ENCODE results near the gene ASB5. TPM values are rescaled to one million over a fixed set of nuclear protein-coding genes. Genes with fewer than 3 reads are reported as not detected.
"Not testable (repeated sequence)": the region's sequence is repeated elsewhere in the genome, so short reads cannot be mapped to it uniquely, and the experiment has no call there.

Gene ASB5
- total RNA-seq, 1 experiment from 2014 or later = not detected

DNA sequence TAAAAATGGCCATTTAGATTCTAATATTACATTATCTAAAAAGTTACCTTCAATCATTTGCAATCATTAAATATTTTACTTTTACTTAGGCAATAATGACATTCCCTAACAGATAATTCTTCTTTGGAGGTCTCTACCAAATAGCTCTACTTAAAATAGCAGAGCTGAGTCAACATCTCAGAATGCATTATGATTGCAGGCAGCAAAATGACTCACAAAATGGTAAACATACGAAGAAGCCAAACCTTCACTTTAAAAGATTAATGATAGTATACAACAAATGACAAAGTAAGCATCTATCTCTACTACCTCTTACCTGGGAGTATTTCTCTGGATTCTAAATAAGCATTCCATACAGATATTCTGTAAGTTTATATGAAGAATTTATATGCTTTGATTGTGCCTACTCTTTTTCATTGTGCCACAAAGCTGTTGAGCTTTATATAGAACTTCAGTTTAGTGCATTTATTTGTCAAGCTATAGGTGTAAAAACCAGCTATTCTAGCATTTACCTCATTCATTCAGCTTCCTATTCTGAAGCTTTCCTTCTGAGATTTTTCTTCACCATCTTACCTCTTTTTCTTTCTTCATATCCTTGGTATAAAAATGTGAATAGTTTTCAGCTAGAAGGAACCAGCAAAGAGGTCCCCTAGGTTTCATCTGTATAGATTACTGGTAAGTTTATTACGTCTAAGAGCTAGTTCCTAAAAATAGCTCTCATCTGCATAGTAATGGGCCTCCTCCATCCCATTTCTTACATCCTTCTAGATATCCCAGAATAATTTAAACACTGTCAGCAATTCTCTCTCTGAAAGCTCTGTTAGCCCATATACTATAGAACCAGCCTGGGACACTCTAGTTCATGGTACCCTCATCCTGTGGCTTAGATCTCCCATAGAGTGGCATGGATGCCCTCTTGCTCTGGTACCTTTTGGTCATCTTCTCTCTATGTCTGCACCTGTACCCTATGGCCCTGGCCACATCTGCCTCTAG is 33.6 kb upstream of the ASB5 start:
- CTCF ChIA-PET = no interaction called here
- BruUV-seq (replicated peaks) = no TSS peak
- TF ChIP-seq, protein P1, sequence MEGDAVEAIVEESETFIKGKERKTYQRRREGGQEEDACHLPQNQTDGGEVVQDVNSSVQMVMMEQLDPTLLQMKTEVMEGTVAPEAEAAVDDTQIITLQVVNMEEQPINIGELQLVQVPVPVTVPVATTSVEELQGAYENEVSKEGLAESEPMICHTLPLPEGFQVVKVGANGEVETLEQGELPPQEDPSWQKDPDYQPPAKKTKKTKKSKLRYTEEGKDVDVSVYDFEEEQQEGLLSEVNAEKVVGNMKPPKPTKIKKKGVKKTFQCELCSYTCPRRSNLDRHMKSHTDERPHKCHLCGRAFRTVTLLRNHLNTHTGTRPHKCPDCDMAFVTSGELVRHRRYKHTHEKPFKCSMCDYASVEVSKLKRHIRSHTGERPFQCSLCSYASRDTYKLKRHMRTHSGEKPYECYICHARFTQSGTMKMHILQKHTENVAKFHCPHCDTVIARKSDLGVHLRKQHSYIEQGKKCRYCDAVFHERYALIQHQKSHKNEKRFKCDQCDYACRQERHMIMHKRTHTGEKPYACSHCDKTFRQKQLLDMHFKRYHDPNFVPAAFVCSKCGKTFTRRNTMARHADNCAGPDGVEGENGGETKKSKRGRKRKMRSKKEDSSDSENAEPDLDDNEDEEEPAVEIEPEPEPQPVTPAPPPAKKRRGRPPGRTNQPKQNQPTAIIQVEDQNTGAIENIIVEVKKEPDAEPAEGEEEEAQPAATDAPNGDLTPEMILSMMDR (IDR thresholded peaks at IDR 0.05; ENCODE audit: unreplicated experiment) = no peak
- no peak overlapping the region for H3K4me3 Mint-ChIP-seq (ENCODE audit: low read depth, unreplicated experiment)
- H3K4me1 Mint-ChIP-seq (ENCODE audit: low read depth, unreplicated experiment) = peaks cover 7% of the 10 kb centered on the region
- H3K9me3 Mint-ChIP-seq (ENCODE audit: low read depth, unreplicated experiment) = no peaks in the 10 kb centered on the region
- no peaks in the 10 kb centered on the region for H3K27me3 Mint-ChIP-seq (ENCODE audit: unreplicated experiment)
- intact Hi-C loops (cut with micrococcal nuclease; ENCODE audit: unreplicated experiment) = no loop called here
- H3K27ac Mint-ChIP-seq (ENCODE audit: unreplicated experiment) = no peak overlapping the region
- DNase-seq = no peak
- H3K36me3 Mint-ChIP-seq (ENCODE audit: insufficient read depth, unreplicated experiment) = no peaks in the 10 kb centered on the region

DNA sequence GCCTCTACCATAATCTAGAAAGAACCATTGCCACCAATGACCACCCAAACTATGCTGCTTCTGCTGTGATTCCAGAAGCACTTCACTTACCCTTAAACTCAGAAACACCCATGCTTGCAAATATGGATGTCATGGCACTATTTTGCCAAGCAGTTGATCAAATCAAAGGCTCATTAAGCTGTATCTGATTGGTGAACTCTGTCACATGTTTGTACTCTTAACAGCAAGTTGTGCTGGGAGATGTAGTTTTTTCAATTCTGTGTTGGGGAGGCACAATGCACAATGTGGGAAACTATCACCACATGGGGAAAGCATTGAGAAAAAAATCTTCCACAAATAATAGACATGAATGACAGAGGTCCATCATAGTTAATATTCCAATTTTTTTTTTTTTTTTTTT is 31.5 kb upstream of the ASB5 start:
- intact Hi-C loops (cut with micrococcal nuclease; ENCODE audit: unreplicated experiment) = no loop called here
- no peak overlapping the region for H3K27ac Mint-ChIP-seq (ENCODE audit: unreplicated experiment)
- DNase-seq = no peak
- CTCF ChIA-PET = no interaction called here
- H3K4me3 Mint-ChIP-seq (ENCODE audit: low read depth, unreplicated experiment) = no peak overlapping the region
- BruUV-seq (replicated peaks) = no TSS peak
- no peaks in the 10 kb centered on the region for H3K27me3 Mint-ChIP-seq (ENCODE audit: unreplicated experiment)
- H3K36me3 Mint-ChIP-seq (ENCODE audit: insufficient read depth, unreplicated experiment) = no peaks in the 10 kb centered on the region
- TF ChIP-seq, protein P1 (IDR thresholded peaks at IDR 0.05; ENCODE audit: unreplicated experiment) = no peak
- no peaks in the 10 kb centered on the region for H3K9me3 Mint-ChIP-seq (ENCODE audit: low read depth, unreplicated experiment)
- peaks cover 7% of the 10 kb centered on the region for H3K4me1 Mint-ChIP-seq (ENCODE audit: low read depth, unreplicated experiment)

DNA sequence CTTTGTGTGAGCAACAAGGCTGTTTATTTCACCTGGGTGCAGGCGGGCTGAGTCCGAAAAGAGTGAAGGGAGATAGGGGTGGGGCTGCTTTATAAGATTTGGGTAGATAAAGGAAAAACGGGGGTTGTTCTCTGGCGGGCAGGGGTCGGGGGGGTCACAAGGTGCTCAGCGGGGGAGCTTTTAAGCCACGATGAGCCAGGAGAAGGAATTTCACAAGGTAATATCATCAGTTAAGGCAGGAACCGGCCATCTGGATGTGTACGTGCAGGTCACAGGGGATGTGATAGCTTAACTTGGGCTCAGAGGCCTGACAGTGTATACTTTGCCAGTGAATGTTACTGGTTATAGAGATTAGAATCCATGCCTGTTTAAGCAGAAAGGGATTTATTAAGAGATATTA is 31.0 kb upstream of the ASB5 start:
- DNase-seq = no peak
- CTCF ChIA-PET = no interaction called here
- Mint-ChIP-seq H3K4me3 (ENCODE audit: low read depth, unreplicated experiment) (no peak overlapping the region), H3K9me3 (ENCODE audit: low read depth, unreplicated experiment) (no peaks in the 10 kb centered on the region), H3K36me3 (ENCODE audit: insufficient read depth, unreplicated experiment) (no peaks in the 10 kb centered on the region), H3K4me1 (ENCODE audit: low read depth, unreplicated experiment) (peaks cover 7% of the 10 kb centered on the region), H3K27ac (ENCODE audit: unreplicated experiment) (no peak overlapping the region), H3K27me3 (ENCODE audit: unreplicated experiment) (no peaks in the 10 kb centered on the region)
- no TSS peak for BruUV-seq (replicated peaks)
- intact Hi-C loops (cut with micrococcal nuclease; ENCODE audit: unreplicated experiment) = no loop called here
- TF ChIP-seq, protein P1 (IDR thresholded peaks at IDR 0.05; ENCODE audit: unreplicated experiment) = no peak

DNA sequence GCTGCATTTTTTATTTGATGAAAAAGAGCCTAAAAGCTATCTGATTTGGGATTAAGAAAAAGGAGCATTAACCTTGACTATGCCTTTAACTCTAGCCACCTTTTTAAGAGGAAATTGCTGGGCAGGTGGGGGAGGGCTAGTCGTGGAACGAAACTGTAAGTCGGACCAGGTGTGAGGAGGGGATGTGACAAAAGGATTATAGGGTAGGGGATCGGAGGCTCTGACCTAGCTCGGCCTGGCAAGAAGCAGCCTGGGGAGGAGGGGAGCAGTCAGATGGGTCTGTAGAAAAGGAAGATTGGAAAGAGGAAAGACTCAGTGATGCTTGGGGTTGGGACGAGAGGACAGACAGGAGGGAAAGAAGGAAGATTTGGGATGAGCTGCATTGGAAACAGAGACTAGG is 29.6 kb upstream of the ASB5 start:
- intact Hi-C loops (cut with micrococcal nuclease; ENCODE audit: unreplicated experiment) = no loop called here
- TF ChIP-seq, protein P1 (IDR thresholded peaks at IDR 0.05; ENCODE audit: unreplicated experiment) = no peak
- Mint-ChIP-seq H3K27ac (ENCODE audit: unreplicated experiment) (no peak overlapping the region), H3K4me3 (ENCODE audit: low read depth, unreplicated experiment) (no peak overlapping the region), H3K4me1 (ENCODE audit: low read depth, unreplicated experiment) (peaks cover 7% of the 10 kb centered on the region), H3K36me3 (ENCODE audit: insufficient read depth, unreplicated experiment) (no peaks in the 10 kb centered on the region), H3K9me3 (ENCODE audit: low read depth, unreplicated experiment) (no peaks in the 10 kb centered on the region), H3K27me3 (ENCODE audit: unreplicated experiment) (no peaks in the 10 kb centered on the region)
- CTCF ChIA-PET = no interaction called here
- BruUV-seq (replicated peaks) = no TSS peak
- DNase-seq = no peak

DNA sequence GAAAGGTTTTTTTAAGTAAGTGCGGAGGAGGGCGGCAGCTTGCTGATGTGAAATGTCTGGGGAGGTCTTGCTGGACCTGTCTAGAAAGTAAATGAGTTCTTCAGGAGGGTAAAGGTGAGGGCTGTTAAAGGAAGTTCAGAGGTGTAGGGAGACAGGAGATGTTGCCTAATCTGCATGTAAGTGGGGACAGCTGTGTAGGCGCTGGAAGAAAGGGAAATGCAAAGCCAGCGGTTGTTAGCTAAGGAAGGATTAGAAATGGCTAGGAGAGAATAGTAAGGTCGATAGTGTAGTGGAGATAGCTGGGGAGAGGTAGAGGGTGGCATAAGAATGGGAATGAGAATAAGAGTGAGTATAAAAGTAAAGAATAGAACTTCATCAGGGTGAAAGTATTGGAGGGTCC is 26.9 kb upstream of the ASB5 start:
- intact Hi-C loops (cut with micrococcal nuclease; ENCODE audit: unreplicated experiment); CTCF ChIA-PET; BruUV-seq (replicated peaks): not testable (repeated sequence)

More for the DNA sequence above, 26.9 kb upstream of the ASB5 start:
- not testable (repeated sequence) for H3K9me3 Mint-ChIP-seq (ENCODE audit: low read depth, unreplicated experiment); H3K27ac Mint-ChIP-seq (ENCODE audit: unreplicated experiment); H3K4me3 Mint-ChIP-seq (ENCODE audit: low read depth, unreplicated experiment); H3K4me1 Mint-ChIP-seq (ENCODE audit: low read depth, unreplicated experiment); DNase-seq; H3K27me3 Mint-ChIP-seq (ENCODE audit: unreplicated experiment); H3K36me3 Mint-ChIP-seq (ENCODE audit: insufficient read depth, unreplicated experiment)
